H9 (cell line): ENCODE measurements around the gene B3GNT2. TPM values are rescaled to one million over a fixed set of nuclear protein-coding genes. Genes with fewer than 3 reads are reported as not detected.

Source experiments
- DNase-seq: peaks from one replicate; pipeline ENCODE4 v3.0.0-alpha.2; 2017
- H2AFZ ChIP-seq: one replicate; pipeline ENCODE4 v1.6.1; 2013; ENCODE audit warnings: mild to moderate bottlenecking, low read length, control low read depth, moderate library complexity
- H2AK5ac ChIP-seq: 2 replicates; pipeline ENCODE4 v1.6.1; 2013; ENCODE audit warnings: low read length, control low read depth, mixed read lengths; ENCODE audit not compliant: insufficient read length
- H2BK120ac ChIP-seq: one replicate; pipeline ENCODE4 v1.6.1; 2013; ENCODE audit warnings: low read depth, mild to moderate bottlenecking, low read length, control low read depth, inconsistent platforms; ENCODE audit not compliant: poor library complexity, severe bottlenecking
- H2BK12ac ChIP-seq: 2 replicates; pipeline ENCODE4 v1.6.1; 2013; ENCODE audit warnings: low read length, control low read depth, mixed read lengths, low read depth; ENCODE audit not compliant: insufficient read length
- H2BK15ac ChIP-seq: 2 replicates; pipeline ENCODE4 v1.6.1; 2013; ENCODE audit warnings: low read depth, low read length, control low read depth
- H2BK20ac ChIP-seq: one replicate; pipeline ENCODE4 v1.6.1; 2013; ENCODE audit warnings: low read depth, mild to moderate bottlenecking, low read length, control low read depth, inconsistent platforms; ENCODE audit not compliant: poor library complexity, severe bottlenecking
- H2BK5ac ChIP-seq: 2 replicates; pipeline ENCODE4 v1.6.1; 2013; ENCODE audit warnings: low read length, control low read depth, mixed read lengths; ENCODE audit not compliant: insufficient read length
- H3K14ac ChIP-seq: 2 replicates; pipeline ENCODE4 v1.6.1; 2013; ENCODE audit warnings: low read length, control low read depth; ENCODE audit not compliant: insufficient read depth
- H3K18ac ChIP-seq: 2 replicates; pipeline ENCODE4 v1.6.1; 2013; ENCODE audit warnings: low read depth, mild to moderate bottlenecking, mixed read lengths, low read length, control low read depth; ENCODE audit not compliant: insufficient read length
- H3K23ac ChIP-seq: 2 replicates; pipeline ENCODE4 v1.6.1; 2013; ENCODE audit warnings: low read length, control low read depth, mixed read lengths, low read depth; ENCODE audit not compliant: insufficient read length
- H3K23me2 ChIP-seq: 2 replicates; pipeline ENCODE4 v1.6.1; 2013; ENCODE audit warnings: low read depth, mild to moderate bottlenecking, mixed read lengths, low read length, control low read depth; ENCODE audit not compliant: insufficient read length, poor library complexity, severe bottlenecking
- H3K27ac ChIP-seq: 2 replicates; pipeline ENCODE4 v1.5.1; 2013; ENCODE audit warnings: low read length, control low read depth, mixed read lengths, low read depth; ENCODE audit not compliant: insufficient read length
- H3K27me3 ChIP-seq: 2 replicates; pipeline ENCODE4 v1.6.1; 2013; ENCODE audit warnings: low read length, control low read depth, inconsistent platforms; ENCODE audit not compliant: insufficient read depth
- H3K4ac ChIP-seq: 2 replicates; pipeline ENCODE4 v1.6.1; 2013; ENCODE audit warnings: low read depth, mild to moderate bottlenecking, control low read depth, inconsistent platforms, low read length, moderate library complexity
- H3K4me1 ChIP-seq: 2 replicates; pipeline ENCODE4 v1.6.1; 2013; ENCODE audit warnings: low read length, control low read depth, inconsistent platforms; ENCODE audit not compliant: insufficient read depth
- H3K4me2 ChIP-seq: 2 replicates; pipeline ENCODE4 v1.6.1; 2013; ENCODE audit warnings: low read length, control low read depth, mixed read lengths; ENCODE audit not compliant: insufficient read length, insufficient read depth
- H3K56ac ChIP-seq: 2 replicates; pipeline ENCODE4 v1.6.1; 2013; ENCODE audit warnings: low read depth, mild to moderate bottlenecking, mixed read lengths, low read length, control low read depth; ENCODE audit not compliant: insufficient read length
- H3K79me1 ChIP-seq: 2 replicates; pipeline ENCODE4 v1.6.1; 2013; ENCODE audit warnings: low read depth, mild to moderate bottlenecking, moderate library complexity, low read length, control low read depth, inconsistent platforms; ENCODE audit not compliant: insufficient read depth, poor library complexity, severe bottlenecking
- H3K79me2 ChIP-seq: 2 replicates; pipeline ENCODE4 v1.6.1; 2013; ENCODE audit warnings: low read length, control low read depth, inconsistent platforms; ENCODE audit not compliant: insufficient read depth
- H3K9ac ChIP-seq: 2 replicates; pipeline ENCODE4 v1.6.1; 2013; ENCODE audit warnings: low read length, control low read depth, mixed read lengths; ENCODE audit not compliant: insufficient read length; ENCODE audit errors: extremely low read depth
- H3K9me3 ChIP-seq: one replicate; pipeline ENCODE4 v1.6.1; 2013; ENCODE audit warnings: low read depth, low read length, inconsistent platforms; ENCODE audit not compliant: control insufficient read depth
- H3T11ph ChIP-seq: one replicate; pipeline ENCODE4 v1.6.1; 2013; ENCODE audit warnings: mild to moderate bottlenecking, low read length, control low read depth, inconsistent platforms
- H4K20me1 ChIP-seq: one replicate; pipeline ENCODE4 v1.6.1; 2013; ENCODE audit not compliant: control insufficient read depth, insufficient read length, insufficient read depth
- H4K5ac ChIP-seq: 2 replicates; pipeline ENCODE4 v1.6.1; 2013; ENCODE audit warnings: low read depth, mild to moderate bottlenecking, mixed read lengths, low read length, control low read depth; ENCODE audit not compliant: insufficient read length
- H4K8ac ChIP-seq: replicated peaks from 2 replicates; pipeline ENCODE4 v1.6.1; 2013; ENCODE audit warnings: low read length, control low read depth, mixed read lengths, low read depth; ENCODE audit not compliant: insufficient read length
- H4K91ac ChIP-seq: 2 replicates; pipeline ENCODE4 v1.6.1; 2013; ENCODE audit warnings: low read depth, mild to moderate bottlenecking, moderate library complexity, mixed read lengths, low read length, control low read depth; ENCODE audit not compliant: insufficient read length
- H3K27ac Mint-ChIP-seq, 3 experiments: 2 replicates in 2 of 3; 3 replicates in 1 of 3; pipeline ENCODE4 v1.8.0; 2020 to 2021; ENCODE audit warnings: mixed read lengths in 3 of 3, mild to moderate bottlenecking in 1 of 3, moderate library complexity in 1 of 3
- H3K27me3 Mint-ChIP-seq: 2 replicates; pipeline ENCODE4 v1.8.0; 2021; ENCODE audit warnings: low read depth, mild to moderate bottlenecking, moderate library complexity, mixed read lengths
- H3K36me3 Mint-ChIP-seq, 3 experiments: 2 replicates in 2 of 3; 3 replicates in 1 of 3; pipeline ENCODE4 v1.8.0; 2020 to 2021; ENCODE audit warnings: low read depth in 3 of 3, mixed read lengths in 3 of 3; ENCODE audit not compliant: insufficient read depth in 1 of 3
- H3K4me1 Mint-ChIP-seq, 2 experiments: 2 replicates each; pipeline ENCODE4 v1.8.0; 2020; ENCODE audit warnings: mixed read lengths in 2 of 2
- H3K4me3 Mint-ChIP-seq, 2 experiments: 2 replicates in 1 of 2; 3 replicates in 1 of 2; pipeline ENCODE4 v1.8.0; 2020 to 2021; ENCODE audit warnings: mild to moderate bottlenecking in 2 of 2, mixed read lengths in 2 of 2, moderate library complexity in 1 of 2
- H3K9me3 Mint-ChIP-seq, 2 experiments: 2 replicates in 1 of 2; 3 replicates in 1 of 2; pipeline ENCODE4 v1.8.0; 2020; ENCODE audit warnings: mild to moderate bottlenecking in 2 of 2, mixed read lengths in 2 of 2, moderate library complexity in 1 of 2
- CTCF ChIP-seq: fragments of 200-600 bp; sonication (generic); conservative IDR thresholded peaks from 3 replicates; pipeline ENCODE4 v1.8.0; 2021; ENCODE audit warnings: antibody characterized with exemption, mild to moderate bottlenecking
- whole genome bisulfite sequencing: extraction: QIAGEN DNeasy Blood & Tissue Kit; methylation state at CpG from one replicate; pipeline ENCODE4 v1.1.7; 2013; ENCODE audit warnings: missing lambda C conversion rate, low lambda C conversion rate, mixed read lengths; ENCODE audit not compliant: insufficient read length; ENCODE audit errors: extremely low coverage; 5-methylcytosine and 5-hydroxymethylcytosine counted together
- total RNA-seq: library from RNA; stranded (reverse); gene quantifications from 2 replicates; pipeline ENCODE4 v1.2.1, GENCODE V29; 2021

The B3GNT2 gene
- total RNA-seq, 1 experiment from 2014 or later: 55.3 TPM

- Histone ChIP-seq H3K4me2 (no peak overlapping the region), H4K20me1 (no peaks in the 10 kb centered on the region), H3K14ac (no peak overlapping the region), H4K8ac (no peak overlapping the region), H2BK15ac (no peak overlapping the region), H2BK5ac (no peak overlapping the region), H3K79me1 (no peaks in the 10 kb centered on the region), H3K23ac (no peak overlapping the region), H3K18ac (no peak overlapping the region), H4K5ac (no peak overlapping the region), H2BK120ac (no peak overlapping the region), H2AFZ (no peak overlapping the region), H3K56ac (no peak overlapping the region), H3K23me2 (no peaks in the 10 kb centered on the region), H2BK12ac (no peak overlapping the region), H3K4ac (no peak overlapping the region), H3K4me1 (no peaks in the 10 kb centered on the region), H3K27me3 (no peaks in the 10 kb centered on the region), H2AK5ac (no peak overlapping the region), H3T11ph (no peak overlapping the region), H3K27ac (no peak overlapping the region), H3K79me2 (no peaks in the 10 kb centered on the region), H2BK20ac (no peak overlapping the region), H4K91ac (no peak overlapping the region), H3K9me3 (no peaks in the 10 kb centered on the region), H3K9ac (no peak overlapping the region)
- H3K27me3 Mint-ChIP-seq: no peaks in the 10 kb centered on the region; the same call in 1 of the 2 replicates
- H3K36me3 Mint-ChIP-seq: no peaks in the 10 kb centered on the region
- H3K4me3 Mint-ChIP-seq: no peak overlapping the region
- no CpG with 5 or more reads among the region's 4 CpGs for WGBS
- peaks cover 23 to 24% of the 10 kb centered on the region in 2 experiments for H3K4me1 Mint-ChIP-seq
- H3K27ac Mint-ChIP-seq: no peak overlapping the region
- no peak for TF ChIP-seq CTCF
- H3K9me3 Mint-ChIP-seq: no peaks in the 10 kb centered on the region; a peak in 1 of 5 replicates
- DNase-seq: no peak
Measured at GRCh38 chr2:62180975-62181374, 14.9 kb upstream of the B3GNT2 start.
